Stomach (tissue), 4 donors: ENCODE measurements around the gene ADGRE2.

Source experiments
- EP300 ChIP-seq: sonication (generic); formaldehyde crosslinking; IDR thresholded peaks from one replicate; pipeline ENCODE4 v1.6.1; 2017; ENCODE audit warnings: antibody characterized with exemption
- POLR2A ChIP-seq, 4 donors: fragments of 450-650 bp; IDR thresholded peaks; one replicate each; pipeline ENCODE4 v1.6.1; 2016; ENCODE audit warnings: antibody characterized with exemption in 4 of 4, control low read depth in 2 of 4, mild to moderate bottlenecking in 1 of 4, moderate library complexity in 1 of 4
- POLR2AphosphoS5 ChIP-seq, 3 donors: sonication (generic); formaldehyde crosslinking; IDR thresholded peaks; one replicate each; pipeline ENCODE4 v1.6.1; 2016; ENCODE audit warnings: antibody characterized with exemption in 3 of 3
- TF ChIP-seq, protein P1 (sequence below), 7 experiments: fragments of 450-650 bp in 4 of 7; fragments of 200-600 bp in 3 of 7; sonication (generic) in 3 of 7; IDR thresholded peaks; one replicate each; pipeline ENCODE4 v1.5.1; 2016 to 2019; ENCODE audit warnings: antibody characterized with exemption in 7 of 7, control low read depth in 2 of 7, mild to moderate bottlenecking in 1 of 7

DNA sequence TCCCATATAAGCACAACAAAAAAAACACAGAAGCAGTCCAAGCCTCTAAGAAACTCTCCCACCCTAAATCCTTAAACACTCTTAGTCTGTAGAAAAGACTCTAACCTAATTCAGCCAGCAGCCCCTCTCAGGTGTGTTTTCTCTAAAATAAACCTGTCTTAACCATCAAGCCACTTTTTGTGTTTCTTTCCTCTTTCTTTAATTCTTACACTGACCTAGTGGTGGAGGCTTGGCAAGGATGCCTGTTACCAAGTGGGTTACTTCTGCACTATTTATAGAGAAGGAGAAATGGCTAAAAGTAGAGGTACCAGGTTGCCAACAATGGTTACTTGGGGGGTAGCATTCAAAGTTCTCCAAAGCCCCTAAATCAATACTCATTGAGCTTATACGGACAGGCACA lies 44.8 kb downstream of the ADGRE2 start:
- no peak for TF ChIP-seq POLR2A (IDR thresholded peaks at IDR 0.05)
- TF ChIP-seq EP300, result no peak
- TF ChIP-seq, protein P1, sequence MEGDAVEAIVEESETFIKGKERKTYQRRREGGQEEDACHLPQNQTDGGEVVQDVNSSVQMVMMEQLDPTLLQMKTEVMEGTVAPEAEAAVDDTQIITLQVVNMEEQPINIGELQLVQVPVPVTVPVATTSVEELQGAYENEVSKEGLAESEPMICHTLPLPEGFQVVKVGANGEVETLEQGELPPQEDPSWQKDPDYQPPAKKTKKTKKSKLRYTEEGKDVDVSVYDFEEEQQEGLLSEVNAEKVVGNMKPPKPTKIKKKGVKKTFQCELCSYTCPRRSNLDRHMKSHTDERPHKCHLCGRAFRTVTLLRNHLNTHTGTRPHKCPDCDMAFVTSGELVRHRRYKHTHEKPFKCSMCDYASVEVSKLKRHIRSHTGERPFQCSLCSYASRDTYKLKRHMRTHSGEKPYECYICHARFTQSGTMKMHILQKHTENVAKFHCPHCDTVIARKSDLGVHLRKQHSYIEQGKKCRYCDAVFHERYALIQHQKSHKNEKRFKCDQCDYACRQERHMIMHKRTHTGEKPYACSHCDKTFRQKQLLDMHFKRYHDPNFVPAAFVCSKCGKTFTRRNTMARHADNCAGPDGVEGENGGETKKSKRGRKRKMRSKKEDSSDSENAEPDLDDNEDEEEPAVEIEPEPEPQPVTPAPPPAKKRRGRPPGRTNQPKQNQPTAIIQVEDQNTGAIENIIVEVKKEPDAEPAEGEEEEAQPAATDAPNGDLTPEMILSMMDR (IDR thresholded peaks at IDR 0.05), result no peak
- no peak for TF ChIP-seq POLR2AphosphoS5 (IDR thresholded peaks at IDR 0.05)
